HepG2 (cell line): ENCODE results near the gene NHERF2. TPM values are rescaled to one million over a fixed set of nuclear protein-coding genes. Genes with fewer than 3 reads are reported as not detected.
A peak's percentile ranks its signal among the peaks of the same experiment; 100 is the strongest.

Experiments
- ELF3 ChIP-seq: IDR thresholded peaks from 2 replicates; pipeline ENCODE4 v1.6.1; 2016; ENCODE audit warnings: missing genetic modification reagents, missing compliant biosample characterization
- ERF ChIP-seq: IDR thresholded peaks from 2 replicates; pipeline ENCODE4 v1.6.1; 2018; ENCODE audit warnings: missing biosample characterization, missing genetic modification reagents
- HES4 ChIP-seq: sonication (generic); formaldehyde crosslinking; IDR thresholded peaks from 2 replicates; pipeline ENCODE4 v1.9.0; 2021; ENCODE audit warnings: mild to moderate bottlenecking, missing genetic modification reagents, borderline replicate concordance
- LCORL ChIP-seq, 2 experiments: fragments of 450-650 bp in 1 of 2; sonication (generic) in 1 of 2; formaldehyde crosslinking in 1 of 2; IDR thresholded peaks; 2 replicates each; pipeline versions ENCODE4 v1.5.0 to v1.6.1; 2017 to 2020; ENCODE audit warnings: antibody characterized with exemption in 1 of 2, missing genetic modification reagents in 1 of 2
- MAFK ChIP-seq, 2 experiments: IDR thresholded peaks in 1 of 2; conservative IDR thresholded peaks in 1 of 2; 2 replicates each; pipeline ENCODE4 v1.6.1; 2011; ENCODE audit warnings: improper control_type of control experiment in 2 of 2, low read length in 2 of 2
- MXD1 ChIP-seq: sonication (generic); formaldehyde crosslinking; IDR thresholded peaks from 2 replicates; pipeline ENCODE4 v1.4.0; 2020; ENCODE audit warnings: mild to moderate bottlenecking, missing genetic modification reagents
- NR1H2 ChIP-seq: sonication (generic); formaldehyde crosslinking; IDR thresholded peaks from 2 replicates; pipeline ENCODE4 v1.8.1; 2022; ENCODE audit warnings: low read depth, missing genetic modification reagents, borderline replicate concordance
- RAD51 ChIP-seq: fragments of 450-650 bp; IDR thresholded peaks from 2 replicates; pipeline ENCODE4 v1.6.1; 2016; ENCODE audit warnings: borderline replicate concordance
- U2AF2 ChIP-seq: fragments of 200-400 bp; formaldehyde crosslinking; IDR thresholded peaks from 2 replicates; pipeline ENCODE4 v1.6.1; 2017; ENCODE audit warnings: low read depth, mild to moderate bottlenecking, low read length
- ZNF24 ChIP-seq: fragments of 450-650 bp; IDR thresholded peaks from 2 replicates; pipeline ENCODE4 v1.6.1; 2017; ENCODE audit warnings: antibody characterized with exemption, mild to moderate bottlenecking
- ZNF253 ChIP-seq: sonication (generic); formaldehyde crosslinking; IDR thresholded peaks from 2 replicates; pipeline ENCODE4 v1.8.0; 2022; ENCODE audit warnings: mild to moderate bottlenecking, missing genetic modification reagents, borderline replicate concordance
- ZNF496 ChIP-seq: sonication (generic); formaldehyde crosslinking; IDR thresholded peaks from 2 replicates; pipeline ENCODE4 v1.8.1; 2023; ENCODE audit warnings: mild to moderate bottlenecking, moderate library complexity, missing genetic modification reagents; ENCODE audit not compliant: insufficient replicate concordance
- ZNF776 ChIP-seq: sonication (generic); formaldehyde crosslinking; IDR thresholded peaks from 2 replicates; pipeline ENCODE4 v1.4.0; 2020; ENCODE audit warnings: mild to moderate bottlenecking, missing genetic modification reagents
- ZNF800 ChIP-seq: sonication (generic); formaldehyde crosslinking; IDR thresholded peaks from 2 replicates; pipeline ENCODE4 v1.4.0; 2020; ENCODE audit warnings: missing genetic modification reagents
- polyA plus RNA-seq, 8 experiments: library from polyadenylated mRNA; depleted of rRNA in 3 of 8; stranded (reverse) in 7 of 8; unstranded in 1 of 8; fragments of >200 nt; fragmentation: Illumina TruSeq in 4 of 8; extraction: Trizol in 4 of 8; gene quantifications; 2 replicates each; pipeline versions ENCODE4 v1.2.1 to v1.2.3, GENCODE V29; 2011 to 2016; ENCODE audit warnings: low read depth in 4 of 8, missing spikeins in 1 of 8, mixed read lengths in 1 of 8; ENCODE audit not compliant: insufficient read depth in 1 of 8
- total RNA-seq, 5 experiments: library from RNA; depleted of rRNA; stranded (reverse); fragments of >200 nt; fragmentation: Illumina TruSeq; extraction: Trizol; gene quantifications; 2 replicates each; pipeline ENCODE4 v1.2.3, GENCODE V29; 2016; ENCODE audit warnings: low read depth in 1 of 5
- TF ChIP-seq, protein P1 (sequence below): sonication (generic); formaldehyde crosslinking; IDR thresholded peaks from 2 replicates; pipeline ENCODE4 v1.4.0; 2020; ENCODE audit warnings: low read depth, mild to moderate bottlenecking, missing genetic modification reagents
- TF ChIP-seq, protein P2 (sequence below): sonication (generic); formaldehyde crosslinking; IDR thresholded peaks from 2 replicates; pipeline ENCODE4 v1.8.1; 2023; ENCODE audit warnings: missing genetic modification reagents, inconsistent platforms, borderline replicate concordance
- TF ChIP-seq, protein P3 (sequence below): IDR thresholded peaks from 2 replicates; pipeline ENCODE4 v1.6.1; 2012; ENCODE audit warnings: low read length, improper control_type of control experiment

The NHERF2 gene
- total and polyA plus RNA-seq, 2 of the 13 experiments (the other 11 are each of a cell fraction or from before 2014, with no cell fraction given) = 23.7 to 39.3 TPM

- TF ChIP-seq NR1H2 (CRISPR knock-in tag) = no peak
- no peak for TF ChIP-seq RAD51
- peak; percentile 73; the same call in 1 of the 2 replicates for TF ChIP-seq ELF3 (CRISPR knock-in tag)
- TF ChIP-seq, protein P1, sequence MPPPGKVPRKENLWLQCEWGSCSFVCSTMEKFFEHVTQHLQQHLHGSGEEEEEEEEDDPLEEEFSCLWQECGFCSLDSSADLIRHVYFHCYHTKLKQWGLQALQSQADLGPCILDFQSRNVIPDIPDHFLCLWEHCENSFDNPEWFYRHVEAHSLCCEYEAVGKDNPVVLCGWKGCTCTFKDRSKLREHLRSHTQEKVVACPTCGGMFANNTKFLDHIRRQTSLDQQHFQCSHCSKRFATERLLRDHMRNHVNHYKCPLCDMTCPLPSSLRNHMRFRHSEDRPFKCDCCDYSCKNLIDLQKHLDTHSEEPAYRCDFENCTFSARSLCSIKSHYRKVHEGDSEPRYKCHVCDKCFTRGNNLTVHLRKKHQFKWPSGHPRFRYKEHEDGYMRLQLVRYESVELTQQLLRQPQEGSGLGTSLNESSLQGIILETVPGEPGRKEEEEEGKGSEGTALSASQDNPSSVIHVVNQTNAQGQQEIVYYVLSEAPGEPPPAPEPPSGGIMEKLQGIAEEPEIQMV (CRISPR knock-in tag) = 0 out of 2 replicates have a peak, but pooled peaks have one; percentile 49
- TF ChIP-seq ZNF776 (CRISPR knock-in tag) = no peak; the same call in 1 of the 2 replicates
- no peak for TF ChIP-seq LCORL (IDR thresholded peaks at IDR 0.05)
- TF ChIP-seq LCORL (CRISPR knock-in tag; IDR thresholded peaks at IDR 0.05) = peak; percentile 96
- TF ChIP-seq MXD1 (CRISPR knock-in tag) = no peak
- TF ChIP-seq ZNF496 (CRISPR knock-in tag) = no peak
- no peak for TF ChIP-seq ZNF24
- peak; percentile 79 for TF ChIP-seq ERF (CRISPR knock-in tag)
- TF ChIP-seq, protein P2, sequence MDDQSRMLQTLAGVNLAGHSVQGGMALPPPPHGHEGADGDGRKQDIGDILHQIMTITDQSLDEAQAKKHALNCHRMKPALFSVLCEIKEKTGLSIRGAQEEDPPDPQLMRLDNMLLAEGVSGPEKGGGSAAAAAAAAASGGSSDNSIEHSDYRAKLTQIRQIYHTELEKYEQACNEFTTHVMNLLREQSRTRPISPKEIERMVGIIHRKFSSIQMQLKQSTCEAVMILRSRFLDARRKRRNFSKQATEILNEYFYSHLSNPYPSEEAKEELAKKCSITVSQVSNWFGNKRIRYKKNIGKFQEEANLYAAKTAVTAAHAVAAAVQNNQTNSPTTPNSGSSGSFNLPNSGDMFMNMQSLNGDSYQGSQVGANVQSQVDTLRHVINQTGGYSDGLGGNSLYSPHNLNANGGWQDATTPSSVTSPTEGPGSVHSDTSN (CRISPR knock-in tag) = no peak
- no peak for TF ChIP-seq ZNF253 (CRISPR knock-in tag)
- no peak for TF ChIP-seq MAFK (conservative IDR thresholded peaks at IDR 0.05 in 1 of 2, IDR thresholded peaks at IDR 0.05 in 1 of 2; ENCODE audit: low read length in 2 of 2)
- TF ChIP-seq ZNF800 (CRISPR knock-in tag) = peak; percentile 78; the same call in 1 of the 2 replicates
- TF ChIP-seq, protein P3, sequence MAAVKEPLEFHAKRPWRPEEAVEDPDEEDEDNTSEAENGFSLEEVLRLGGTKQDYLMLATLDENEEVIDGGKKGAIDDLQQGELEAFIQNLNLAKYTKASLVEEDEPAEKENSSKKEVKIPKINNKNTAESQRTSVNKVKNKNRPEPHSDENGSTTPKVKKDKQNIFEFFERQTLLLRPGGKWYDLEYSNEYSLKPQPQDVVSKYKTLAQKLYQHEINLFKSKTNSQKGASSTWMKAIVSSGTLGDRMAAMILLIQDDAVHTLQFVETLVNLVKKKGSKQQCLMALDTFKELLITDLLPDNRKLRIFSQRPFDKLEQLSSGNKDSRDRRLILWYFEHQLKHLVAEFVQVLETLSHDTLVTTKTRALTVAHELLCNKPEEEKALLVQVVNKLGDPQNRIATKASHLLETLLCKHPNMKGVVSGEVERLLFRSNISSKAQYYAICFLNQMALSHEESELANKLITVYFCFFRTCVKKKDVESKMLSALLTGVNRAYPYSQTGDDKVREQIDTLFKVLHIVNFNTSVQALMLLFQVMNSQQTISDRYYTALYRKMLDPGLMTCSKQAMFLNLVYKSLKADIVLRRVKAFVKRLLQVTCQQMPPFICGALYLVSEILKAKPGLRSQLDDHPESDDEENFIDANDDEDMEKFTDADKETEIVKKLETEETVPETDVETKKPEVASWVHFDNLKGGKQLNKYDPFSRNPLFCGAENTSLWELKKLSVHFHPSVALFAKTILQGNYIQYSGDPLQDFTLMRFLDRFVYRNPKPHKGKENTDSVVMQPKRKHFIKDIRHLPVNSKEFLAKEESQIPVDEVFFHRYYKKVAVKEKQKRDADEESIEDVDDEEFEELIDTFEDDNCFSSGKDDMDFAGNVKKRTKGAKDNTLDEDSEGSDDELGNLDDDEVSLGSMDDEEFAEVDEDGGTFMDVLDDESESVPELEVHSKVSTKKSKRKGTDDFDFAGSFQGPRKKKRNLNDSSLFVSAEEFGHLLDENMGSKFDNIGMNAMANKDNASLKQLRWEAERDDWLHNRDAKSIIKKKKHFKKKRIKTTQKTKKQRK = no peak
- no peak for TF ChIP-seq U2AF2
- 0 out of 2 replicates have a peak, but pooled peaks have one; percentile 43 for TF ChIP-seq HES4 (CRISPR knock-in tag)
Observed at GRCh38 chr16:2039274-2040031, 12.8 kb downstream of the NHERF2 start (continued).
